A549 (cell line): ENCODE results near the gene UBC. TPM values are rescaled to one million over a fixed set of nuclear protein-coding genes. Genes with fewer than 3 reads are reported as not detected.

Experiments
- ATAC-seq, 2 experiments: fragments of 200-7000 bp in 1 of 2; fragments of >200 bp in 1 of 2; cut with Nextera tagmentation in 1 of 2; cut with Tn5 transposase in 1 of 2; 3 replicates each; pipeline versions ENCODE4 v1.8.0 to v1.9.1; 2018 to 2020; ENCODE audit warnings: mild to moderate bottlenecking in 1 of 2, moderate library complexity in 1 of 2
- CTCF ChIA-PET: fragments of 300-600 bp; sonication (Branson Sonifier 250); formaldehyde crosslinking; extraction: SDS; loops from one replicate; lab custom pipeline; 2021; ENCODE audit warnings: antibody characterized with exemption, inconsistent platforms; lab: Yijun Ruan, JAX
- POLR2A ChIA-PET: fragments of 350-600 bp; formaldehyde crosslinking; extraction: SDS; loops from one replicate; lab custom pipeline; 2021; ENCODE audit warnings: antibody characterized with exemption, inconsistent platforms; lab: Yijun Ruan, JAX
- DNase-seq, 2 experiments: peaks; one replicate each; pipeline versions ENCODE4 v3.0.0 to v3.0.0-alpha.2; 2011 to 2016; ENCODE audit warnings: low read depth in 1 of 2, low spot score in 1 of 2
- FAIRE-seq: peaks from 2 replicates; lab custom pipeline; 2011; peaks lifted over from hg19 to GRCh38; lab: Jason Lieb, UNC
- H3K27ac ChIP-seq, 2 experiments: fragments of >200 bp; sonication (Bioruptor Twin); formaldehyde crosslinking; 3 replicates each; pipeline ENCODE4 v1.5.1; 2016 to 2017
- H3K4me1 ChIP-seq: fragments of >200 bp; sonication (Bioruptor Twin); formaldehyde crosslinking; 3 replicates; pipeline ENCODE4 v1.6.1; 2016
- H3K4me2 ChIP-seq: fragments of >200 bp; sonication (Bioruptor Twin); formaldehyde crosslinking; 3 replicates; pipeline ENCODE4 v1.6.1; 2016
- H3K4me3 ChIP-seq: fragments of >200 bp; sonication (Bioruptor Twin); formaldehyde crosslinking; 3 replicates; pipeline ENCODE4 v1.5.1; 2016
- H3K9me3 ChIP-seq: fragments of >200 bp; sonication (Bioruptor Twin); formaldehyde crosslinking; 3 replicates; pipeline ENCODE4 v1.6.1; 2016
- CHD2 ChIP-seq: fragments of 150-350 bp; IDR thresholded peaks from 2 replicates; pipeline ENCODE4 v1.6.1; 2014; ENCODE audit warnings: low read length; ENCODE audit not compliant: partially characterized antibody
- EHF ChIP-seq: fragments of 250-450 bp; sonication (Bioruptor Pico); IDR thresholded peaks from 2 replicates; pipeline ENCODE4 v1.5.0; 2020; ENCODE audit warnings: mild to moderate bottlenecking
- EHMT2 ChIP-seq: fragments of 200-600 bp; sonication (generic); IDR thresholded peaks from 2 replicates; pipeline ENCODE4 v1.6.1; 2016; ENCODE audit warnings: antibody characterized with exemption, low read depth, mild to moderate bottlenecking, moderate library complexity
- ELK1 ChIP-seq: fragments of 150-350 bp; IDR thresholded peaks from 2 replicates; pipeline ENCODE4 v1.6.1; 2014; ENCODE audit warnings: low read depth, mild to moderate bottlenecking, low read length
- ESRRA ChIP-seq: fragments of 150-350 bp; IDR thresholded peaks from 2 replicates; pipeline ENCODE4 v1.6.1; 2014; ENCODE audit warnings: mild to moderate bottlenecking, low read length, borderline replicate concordance
- FOSB ChIP-seq: fragments of 250-450 bp; sonication (Bioruptor Pico); IDR thresholded peaks from 2 replicates; pipeline ENCODE4 v1.5.0; 2020; ENCODE audit warnings: mild to moderate bottlenecking, moderate library complexity
- FOXS1 ChIP-seq: fragments of 250-450 bp; sonication (Bioruptor Pico); IDR thresholded peaks from 2 replicates; pipeline ENCODE4 v1.5.0; 2020; ENCODE audit warnings: mild to moderate bottlenecking, moderate library complexity
- GATA3 ChIP-seq: IDR thresholded peaks from 2 replicates; pipeline ENCODE4 v1.6.1; 2012; ENCODE audit warnings: borderline replicate concordance
- HMGXB4 ChIP-seq: fragments of 250-450 bp; sonication (Bioruptor Pico); IDR thresholded peaks from 2 replicates; pipeline ENCODE4 v1.5.0; 2021; ENCODE audit warnings: mild to moderate bottlenecking, moderate library complexity, borderline replicate concordance
- HOXA7 ChIP-seq: fragments of 250-450 bp; sonication (Bioruptor Pico); IDR thresholded peaks from 2 replicates; pipeline ENCODE4 v1.5.0; 2020; ENCODE audit warnings: mild to moderate bottlenecking, moderate library complexity
- HOXB5 ChIP-seq: fragments of 250-450 bp; sonication (Bioruptor Pico); IDR thresholded peaks from 2 replicates; pipeline ENCODE4 v1.5.0; 2020; ENCODE audit warnings: mild to moderate bottlenecking, moderate library complexity
- JUN ChIP-seq, 2 experiments: fragments of >200 bp; sonication (Bioruptor Twin); formaldehyde crosslinking; IDR thresholded peaks; 2 replicates in 1 of 2; 3 replicates in 1 of 2; pipeline ENCODE4 v1.6.1; 2016 to 2017
- KDM5A ChIP-seq: fragments of 200-600 bp; sonication (generic); IDR thresholded peaks from 2 replicates; pipeline ENCODE4 v1.6.1; 2016; ENCODE audit warnings: antibody characterized with exemption, mild to moderate bottlenecking
- MAFK ChIP-seq: fragments of 450-650 bp; IDR thresholded peaks from 2 replicates; pipeline ENCODE4 v1.6.1; 2014; ENCODE audit not compliant: partially characterized antibody
- NR3C1 ChIP-seq: fragments of >200 bp; sonication (Bioruptor Twin); formaldehyde crosslinking; IDR thresholded peaks from 3 replicates; pipeline ENCODE4 v1.6.1; 2017
- PHF8 ChIP-seq: fragments of 200-600 bp; sonication (generic); IDR thresholded peaks from 2 replicates; pipeline ENCODE4 v1.6.1; 2016; ENCODE audit warnings: low read depth, mild to moderate bottlenecking, antibody characterized with exemption, moderate library complexity, borderline replicate concordance
- POLR2A ChIP-seq: IDR thresholded peaks from 2 replicates; pipeline ENCODE4 v1.6.1; 2012; ENCODE audit warnings: mild to moderate bottlenecking, low read length
- POLR2AphosphoS2 ChIP-seq: conservative IDR thresholded peaks from 2 replicates; pipeline ENCODE4 v1.6.1; 2012; ENCODE audit warnings: low read length, improper control_type of control experiment, inconsistent platforms
- RARB ChIP-seq: fragments of 250-450 bp; sonication (Bioruptor Pico); IDR thresholded peaks from 2 replicates; pipeline ENCODE4 v1.8.0; 2021; ENCODE audit warnings: mild to moderate bottlenecking, moderate library complexity
- RFX5 ChIP-seq: fragments of 450-650 bp; IDR thresholded peaks from 2 replicates; pipeline ENCODE4 v1.7.1; 2014; ENCODE audit warnings: antibody characterized with exemption, mild to moderate bottlenecking, moderate library complexity
- RNF2 ChIP-seq: fragments of 200-600 bp; sonication (generic); IDR thresholded peaks from 2 replicates; pipeline ENCODE4 v1.6.1; 2016; ENCODE audit warnings: low read depth, mild to moderate bottlenecking, antibody characterized with exemption, moderate library complexity, borderline replicate concordance
- TFCP2L1 ChIP-seq: fragments of 250-450 bp; sonication (Bioruptor Pico); IDR thresholded peaks from 2 replicates; pipeline ENCODE4 v1.5.0; 2021; ENCODE audit warnings: mild to moderate bottlenecking
- WGBS: methylation state at CpG from one replicate; pipeline ENCODE4 v1.1.6; 2017; ENCODE audit errors: missing lambda C conversion rate; 5-methylcytosine and 5-hydroxymethylcytosine counted together
- polyA plus RNA-seq, 4 experiments: library from polyadenylated mRNA; depleted of rRNA in 3 of 4; stranded (reverse); fragments of >200 nt; fragmentation: RNase III in 1 of 4; extraction: RNeasy Plus Mini Kit Qiagen cat#74134 plus additional on column Dnase treatment in 1 of 4; gene quantifications; 2 replicates in 3 of 4; 3 replicates in 1 of 4; pipeline ENCODE4 v1.2.3, GENCODE V29; 2011 to 2017
- TF ChIP-seq, protein P1 (sequence below): IDR thresholded peaks from 2 replicates; pipeline ENCODE4 v1.6.1; 2012
- TF ChIP-seq, protein P2 (sequence below): fragments of >200 bp; sonication (Bioruptor Twin); formaldehyde crosslinking; IDR thresholded peaks from 3 replicates; pipeline ENCODE4 v1.6.1; 2016
- TF ChIP-seq, protein P3 (sequence below): fragments of 250-450 bp; sonication (Bioruptor Pico); IDR thresholded peaks from 2 replicates; pipeline ENCODE4 v1.5.0; 2020; ENCODE audit warnings: low read depth, mild to moderate bottlenecking, moderate library complexity

The UBC gene
- polyA plus RNA-seq, 2 of the 4 experiments (the other 2 are of a cell fraction) = 993 to 2,000 TPM

DNA sequence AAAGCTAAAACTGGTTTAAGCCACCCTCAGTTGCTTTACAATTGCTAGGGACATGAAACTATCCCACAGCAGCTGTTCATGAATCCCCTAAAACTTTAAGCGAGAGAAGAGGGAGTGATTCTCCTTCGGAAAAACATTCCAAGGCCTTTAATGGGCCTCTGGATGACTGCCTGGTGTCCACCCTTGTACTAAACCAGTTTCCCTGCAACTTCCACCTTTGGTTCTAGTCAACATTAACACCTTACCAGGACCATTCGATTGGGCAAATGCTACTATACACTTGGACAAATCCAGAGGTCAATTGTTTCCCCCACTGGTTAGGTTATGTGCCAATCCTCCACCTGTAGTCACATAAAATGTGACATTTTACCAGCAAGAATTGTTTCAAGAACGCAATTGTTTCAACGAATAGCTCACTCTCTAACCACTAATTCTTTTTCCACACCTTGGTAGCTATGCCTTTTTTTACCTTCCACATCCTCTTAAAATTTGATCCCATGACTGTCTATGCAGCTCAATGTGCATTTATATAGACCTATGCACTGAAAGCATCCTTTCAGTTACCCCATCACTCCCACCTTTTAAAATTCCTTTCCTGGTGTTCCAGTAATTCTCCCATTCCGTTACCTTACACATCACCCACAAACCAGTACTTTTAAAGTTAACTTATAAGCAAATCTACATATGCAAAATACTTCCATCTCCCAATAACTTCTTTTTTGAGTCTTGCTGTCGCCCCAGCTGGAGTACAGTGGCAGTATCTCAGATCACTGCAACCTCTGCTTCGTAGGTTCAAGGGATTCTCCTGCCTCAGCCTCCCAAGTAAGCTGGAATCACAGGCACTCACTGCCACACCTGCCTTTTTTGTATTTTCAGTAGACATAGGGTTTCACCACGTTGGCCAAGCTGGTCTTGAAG lies 3.6 kb downstream of the UBC start (continued):
- TF ChIP-seq EHF (CRISPR knock-in tag) (peak; percentile 97), EHMT2 (no peak), NR3C1 (no peak), ELK1 (no peak), RARB (CRISPR knock-in tag) (peak; percentile 99), HMGXB4 (CRISPR knock-in tag) (peak; percentile 99), HOXA7 (CRISPR knock-in tag) (peak; percentile 99)
- TF ChIP-seq, all 56 proteins: peak for 21

GRCh38 chr12:124909831-124910560 lies 4.5 kb downstream of the UBC start:
- ChIA-PET POLR2A (interaction anchor here (0.7 to 5.8 kb wide), 11 partner anchors 9 to 81 kb away, joined by 3 to 41 read pairs (median 5); no protein-coding TSS in a partner anchor), CTCF (interaction anchor here (4.5 to 12.9 kb wide), 2 partner anchors 10 to 30 kb away, joined by 44 to 243 read pairs; no protein-coding TSS in a partner anchor)
- FAIRE-seq = no peak
- H3K4me2 ChIP-seq = peak overlapping the region; percentile 94
- H3K4me1 ChIP-seq = peaks cover 53% of the 10 kb centered on the region
- no peaks in the 10 kb centered on the region for H3K9me3 ChIP-seq
- peak; percentile 39 to 44 for ATAC-seq
- peak overlapping the region; percentile 45 for H3K4me3 ChIP-seq
- 10% methylated on average over 8 of the region's 8 CpGs for WGBS
- peak in 1 of 2 experiments; percentile 82 for DNase-seq
- peak overlapping the region; percentile 44 to 67 for H3K27ac ChIP-seq
- peak; percentile 98 for TF ChIP-seq FOSB (CRISPR knock-in tag)
- TF ChIP-seq, protein P1, sequence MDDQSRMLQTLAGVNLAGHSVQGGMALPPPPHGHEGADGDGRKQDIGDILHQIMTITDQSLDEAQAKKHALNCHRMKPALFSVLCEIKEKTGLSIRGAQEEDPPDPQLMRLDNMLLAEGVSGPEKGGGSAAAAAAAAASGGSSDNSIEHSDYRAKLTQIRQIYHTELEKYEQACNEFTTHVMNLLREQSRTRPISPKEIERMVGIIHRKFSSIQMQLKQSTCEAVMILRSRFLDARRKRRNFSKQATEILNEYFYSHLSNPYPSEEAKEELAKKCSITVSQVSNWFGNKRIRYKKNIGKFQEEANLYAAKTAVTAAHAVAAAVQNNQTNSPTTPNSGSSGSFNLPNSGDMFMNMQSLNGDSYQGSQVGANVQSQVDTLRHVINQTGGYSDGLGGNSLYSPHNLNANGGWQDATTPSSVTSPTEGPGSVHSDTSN = peak; percentile 53
- TF ChIP-seq HMGXB4 (CRISPR knock-in tag) = peak; percentile 99
- peak; percentile 96 for TF ChIP-seq HOXA7 (CRISPR knock-in tag)
- TF ChIP-seq POLR2AphosphoS2 = peak; percentile 83
- no peak for TF ChIP-seq RFX5
- TF ChIP-seq TFCP2L1 = peak; percentile 96; the same call in 1 of the 2 replicates
- no peak for TF ChIP-seq RNF2
- no peak for TF ChIP-seq ELK1
- peak; percentile 42 for TF ChIP-seq POLR2A
- TF ChIP-seq FOXS1 (CRISPR knock-in tag) = peak; percentile 36; the same call in 1 of the 2 replicates
- TF ChIP-seq MAFK = peak; percentile 90
- TF ChIP-seq HOXB5 (CRISPR knock-in tag) = peak; percentile 49; the same call in 1 of the 2 replicates
- TF ChIP-seq JUN (IDR thresholded peaks at IDR 0.05) = peak; percentile 31 to 39; a peak in 4 of 5 replicates
- TF ChIP-seq, protein P2, sequence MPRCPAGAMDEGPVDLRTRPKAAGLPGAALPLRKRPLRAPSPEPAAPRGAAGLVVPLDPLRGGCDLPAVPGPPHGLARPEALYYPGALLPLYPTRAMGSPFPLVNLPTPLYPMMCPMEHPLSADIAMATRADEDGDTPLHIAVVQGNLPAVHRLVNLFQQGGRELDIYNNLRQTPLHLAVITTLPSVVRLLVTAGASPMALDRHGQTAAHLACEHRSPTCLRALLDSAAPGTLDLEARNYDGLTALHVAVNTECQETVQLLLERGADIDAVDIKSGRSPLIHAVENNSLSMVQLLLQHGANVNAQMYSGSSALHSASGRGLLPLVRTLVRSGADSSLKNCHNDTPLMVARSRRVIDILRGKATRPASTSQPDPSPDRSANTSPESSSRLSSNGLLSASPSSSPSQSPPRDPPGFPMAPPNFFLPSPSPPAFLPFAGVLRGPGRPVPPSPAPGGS = peak; percentile 44; the same call in 2 of the 3 replicates
- TF ChIP-seq, protein P3, sequence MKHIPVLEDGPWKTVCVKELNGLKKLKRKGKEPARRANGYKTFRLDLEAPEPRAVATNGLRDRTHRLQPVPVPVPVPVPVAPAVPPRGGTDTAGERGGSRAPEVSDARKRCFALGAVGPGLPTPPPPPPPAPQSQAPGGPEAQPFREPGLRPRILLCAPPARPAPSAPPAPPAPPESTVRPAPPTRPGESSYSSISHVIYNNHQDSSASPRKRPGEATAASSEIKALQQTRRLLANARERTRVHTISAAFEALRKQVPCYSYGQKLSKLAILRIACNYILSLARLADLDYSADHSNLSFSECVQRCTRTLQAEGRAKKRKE (CRISPR knock-in tag) = peak; percentile 12; the same call in 1 of the 2 replicates
- peak; percentile 61 for TF ChIP-seq CHD2
- TF ChIP-seq PHF8 = no peak
- TF ChIP-seq ESRRA = no peak
- TF ChIP-seq GATA3 = peak; percentile 36; the same call in 1 of the 2 replicates
- TF ChIP-seq KDM5A = no peak
